HL-60 (cell line): ENCODE measurements around the gene PROS1.

ENCODE experiments used
- CTCF ChIP-seq: IDR thresholded peaks from one replicate; pipeline ENCODE4 v1.5.1; 2011; ENCODE audit warnings: low read length, control low read depth, inconsistent platforms; ENCODE audit not compliant: insufficient read depth
- POLR2AphosphoS5 ChIP-seq: IDR thresholded peaks from 2 replicates; pipeline ENCODE4 v1.6.1; 2012; ENCODE audit warnings: low read depth
- REST ChIP-seq: IDR thresholded peaks from 2 replicates; pipeline ENCODE4 v1.6.1; 2012; ENCODE audit warnings: low read depth; ENCODE audit not compliant: insufficient replicate concordance

GRCh38 chr3:93962798-93963197 lies 10.9 kb downstream of the PROS1 start:
- TF ChIP-seq CTCF (no peak), REST (no peak), POLR2AphosphoS5 (no peak)
